Measurements from ENCODE around the gene NT5DC4. TPM values are rescaled to one million over a fixed set of nuclear protein-coding genes. Genes with fewer than 3 reads are reported as not detected.
A peak's percentile ranks its signal among the peaks of the same experiment; 100 is the strongest.

The NT5DC4 gene
- total RNA-seq, 1 donor from 2014 or later: not detected

GRCh38 chr2:112680666-112681101 lies 40.1 kb upstream of the NT5DC4 start:
- TF ChIP-seq CTCF (IDR thresholded peaks at IDR 0.05): no peak
- peaks cover 2% of the 10 kb centered on the region for H3K4me1 Mint-ChIP-seq (ENCODE audit: unreplicated experiment)

GRCh38 chr2:112682101-112682500 lies 38.7 kb upstream of the NT5DC4 start:
- Mint-ChIP-seq H3K36me3 (ENCODE audit: unreplicated experiment) (no peaks in the 10 kb centered on the region), H3K27ac (ENCODE audit: unreplicated experiment) (no peak overlapping the region), H3K4me3 (ENCODE audit: unreplicated experiment) (no peak overlapping the region), H3K4me1 (ENCODE audit: unreplicated experiment) (peaks cover 2% of the 10 kb centered on the region), H3K9me3 (ENCODE audit: unreplicated experiment) (no peaks in the 10 kb centered on the region), H3K27me3 (ENCODE audit: unreplicated experiment) (no peaks in the 10 kb centered on the region)
- no peak for TF ChIP-seq CTCF (IDR thresholded peaks at IDR 0.05)
- no peak for DNase-seq (ENCODE audit: extremely low spot score, unreplicated experiment)

More at GRCh38 chr2:112680666-112681101, 40.1 kb upstream of the NT5DC4 start:
- Mint-ChIP-seq H3K4me3 (ENCODE audit: unreplicated experiment) (no peak overlapping the region), H3K27ac (ENCODE audit: unreplicated experiment) (no peak overlapping the region), H3K36me3 (ENCODE audit: unreplicated experiment) (no peaks in the 10 kb centered on the region), H3K27me3 (ENCODE audit: unreplicated experiment) (no peaks in the 10 kb centered on the region), H3K9me3 (ENCODE audit: unreplicated experiment) (no peaks in the 10 kb centered on the region)
- DNase-seq (ENCODE audit: extremely low spot score, unreplicated experiment): no peak

DNA sequence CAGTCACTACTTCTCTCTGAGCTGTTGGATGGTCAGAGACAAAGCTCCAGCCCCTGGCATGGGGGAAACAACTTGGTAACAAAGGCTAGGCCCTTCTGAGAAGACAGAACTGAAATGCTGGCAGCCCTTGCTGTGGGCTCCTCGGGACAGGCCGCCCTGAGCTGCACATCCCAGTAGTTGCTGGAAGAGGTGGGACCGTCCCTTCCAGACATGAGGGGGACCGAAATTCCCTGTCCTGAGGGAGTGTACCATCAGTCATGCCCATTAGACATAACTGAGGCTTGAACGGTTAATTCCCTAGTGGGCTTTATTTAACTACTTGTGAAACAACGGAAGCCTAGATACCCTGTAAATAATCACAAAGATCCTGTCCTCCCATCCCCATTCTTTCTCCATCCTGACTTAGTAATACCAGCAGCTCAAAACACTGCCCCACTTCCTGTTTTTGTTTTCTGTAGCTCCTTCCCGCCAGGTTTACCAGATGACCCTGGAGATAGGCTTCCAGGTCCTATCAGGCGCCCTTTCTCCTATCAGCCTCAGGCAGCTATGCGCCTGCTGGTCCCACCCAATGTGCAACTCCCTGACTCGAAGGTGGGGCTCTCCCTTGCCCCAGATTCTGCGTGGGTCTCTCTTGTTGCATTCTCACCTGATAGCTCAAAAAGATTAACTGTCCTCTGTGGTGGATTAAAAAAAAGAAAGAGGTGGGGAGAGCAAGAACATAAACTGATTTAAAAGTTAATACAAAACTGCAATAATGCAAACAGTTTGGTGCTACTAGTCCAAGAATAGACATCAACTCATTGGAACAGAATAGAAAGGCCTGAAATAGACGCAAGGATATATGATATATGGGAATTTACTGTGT lies 37.0 kb upstream of the NT5DC4 start:
- Mint-ChIP-seq H3K36me3 (ENCODE audit: unreplicated experiment) (no peaks in the 10 kb centered on the region), H3K9me3 (ENCODE audit: unreplicated experiment) (no peaks in the 10 kb centered on the region), H3K4me1 (ENCODE audit: unreplicated experiment) (peaks cover 6% of the 10 kb centered on the region), H3K27ac (ENCODE audit: unreplicated experiment) (no peak overlapping the region), H3K27me3 (ENCODE audit: unreplicated experiment) (no peaks in the 10 kb centered on the region), H3K4me3 (ENCODE audit: unreplicated experiment) (no peak overlapping the region)
- no peak for TF ChIP-seq CTCF (IDR thresholded peaks at IDR 0.05)
- DNase-seq (ENCODE audit: extremely low spot score, unreplicated experiment): no peak

- H3K9me3 Mint-ChIP-seq (ENCODE audit: unreplicated experiment): no peaks in the 10 kb centered on the region
- H3K27me3 Mint-ChIP-seq (ENCODE audit: unreplicated experiment): no peaks in the 10 kb centered on the region
- no peak overlapping the region for H3K4me3 Mint-ChIP-seq (ENCODE audit: unreplicated experiment)
- H3K27ac Mint-ChIP-seq (ENCODE audit: unreplicated experiment): no peak overlapping the region
- peaks cover 9% of the 10 kb centered on the region for H3K4me1 Mint-ChIP-seq (ENCODE audit: unreplicated experiment)
- no peak for DNase-seq (ENCODE audit: extremely low spot score, unreplicated experiment)
- H3K36me3 Mint-ChIP-seq (ENCODE audit: unreplicated experiment): no peaks in the 10 kb centered on the region
- TF ChIP-seq CTCF (IDR thresholded peaks at IDR 0.05): no peak
Observed at GRCh38 chr2:112684415-112684775, 36.4 kb upstream of the NT5DC4 start.

GRCh38 chr2:112685271-112685884 lies 35.4 kb upstream of the NT5DC4 start:
- peak; percentile 32 for TF ChIP-seq CTCF (IDR thresholded peaks at IDR 0.05)

More at GRCh38 chr2:112685271-112685884, 35.4 kb upstream of the NT5DC4 start:
- Mint-ChIP-seq H3K27me3 (ENCODE audit: unreplicated experiment) (no peaks in the 10 kb centered on the region), H3K4me1 (ENCODE audit: unreplicated experiment) (peaks cover 7% of the 10 kb centered on the region), H3K27ac (ENCODE audit: unreplicated experiment) (no peak overlapping the region), H3K4me3 (ENCODE audit: unreplicated experiment) (no peak overlapping the region), H3K9me3 (ENCODE audit: unreplicated experiment) (no peaks in the 10 kb centered on the region), H3K36me3 (ENCODE audit: unreplicated experiment) (no peaks in the 10 kb centered on the region)
- DNase-seq (ENCODE audit: extremely low spot score, unreplicated experiment): no peak
